Endodermal cell (in vitro differentiated cells): ENCODE data around the gene UQCR10. TPM values are rescaled to one million over a fixed set of nuclear protein-coding genes. Genes with fewer than 3 reads are reported as not detected.
A peak's percentile ranks its signal among the peaks of the same experiment; 100 is the strongest.

Source experiments
- DNase-seq: peaks from one replicate; pipeline ENCODE4 v3.0.0-alpha.2; 2017
- H3K27ac ChIP-seq: 2 replicates; pipeline ENCODE4 v1.5.1; 2013; ENCODE audit warnings: mild to moderate bottlenecking, low read depth, low read length, moderate library complexity
- H3K27me3 ChIP-seq: 2 replicates; pipeline ENCODE4 v1.6.1; 2013; ENCODE audit warnings: mild to moderate bottlenecking, low read length, moderate library complexity; ENCODE audit not compliant: insufficient read depth, control insufficient read depth, poor library complexity, severe bottlenecking
- H3K36me3 ChIP-seq: 2 replicates; pipeline ENCODE4 v1.7.0; 2013; ENCODE audit warnings: mild to moderate bottlenecking, low read length, moderate library complexity; ENCODE audit not compliant: control insufficient read depth, insufficient read depth
- H3K4me1 ChIP-seq: one replicate; pipeline ENCODE4 v1.7.0; 2013; ENCODE audit warnings: low read length; ENCODE audit not compliant: control insufficient read depth, insufficient read depth
- H3K4me3 ChIP-seq: 2 replicates; pipeline ENCODE4 v1.5.1; 2013; ENCODE audit warnings: mild to moderate bottlenecking, low read length, moderate library complexity
- H3K9ac ChIP-seq: 2 replicates; pipeline ENCODE4 v1.6.1; 2013; ENCODE audit warnings: mild to moderate bottlenecking, low read length, moderate library complexity; ENCODE audit not compliant: poor library complexity, severe bottlenecking; ENCODE audit errors: extremely low read depth
- H3K9me3 ChIP-seq: 2 replicates; pipeline ENCODE4 v1.6.1; 2013; ENCODE audit warnings: mild to moderate bottlenecking, low read length, moderate library complexity; ENCODE audit not compliant: control insufficient read depth
- H3K27ac Mint-ChIP-seq: 2 replicates; pipeline ENCODE4 v1.8.0; 2020; ENCODE audit warnings: mixed read lengths
- H3K27me3 Mint-ChIP-seq: 2 replicates; pipeline ENCODE4 v1.8.0; 2021; ENCODE audit warnings: mild to moderate bottlenecking, mixed read lengths; ENCODE audit not compliant: insufficient read depth
- H3K36me3 Mint-ChIP-seq: 2 replicates; pipeline ENCODE4 v1.8.0; 2020; ENCODE audit warnings: low read depth, mixed read lengths
- H3K4me1 Mint-ChIP-seq: 2 replicates; pipeline ENCODE4 v1.8.0; 2020; ENCODE audit warnings: mixed read lengths
- H3K4me3 Mint-ChIP-seq: 2 replicates; pipeline ENCODE4 v1.8.0; 2020; ENCODE audit warnings: mild to moderate bottlenecking, moderate library complexity, mixed read lengths
- H3K9me3 Mint-ChIP-seq: 2 replicates; pipeline ENCODE4 v1.8.0; 2020; ENCODE audit warnings: mild to moderate bottlenecking, mixed read lengths
- WGBS, 2 experiments: methylation state at CpG; one replicate each; pipeline versions ENCODE4 v1.1.5 to v1.1.7; 2013; ENCODE audit warnings: missing lambda C conversion rate in 2 of 2, mixed read lengths in 1 of 2; ENCODE audit not compliant: insufficient coverage in 1 of 2, insufficient read length in 1 of 2; 5-methylcytosine and 5-hydroxymethylcytosine counted together
- total RNA-seq, 2 donors: library from RNA; stranded (reverse); fragmentation: NEBNext Ultra II Directional in 1 of 2; extraction: Animal tissue kit (Norgen Biotek cat#: 25700) in 1 of 2; gene quantifications; 2 replicates in 1 of 2; 3 replicates in 1 of 2; pipeline ENCODE4 v1.2.1, GENCODE V29; 2021
- TF ChIP-seq, protein P1 (sequence below): fragments of 200-600 bp; sonication (generic); conservative IDR thresholded peaks from 2 replicates; pipeline ENCODE4 v1.5.0; 2021; ENCODE audit warnings: antibody characterized with exemption, mild to moderate bottlenecking

Gene UQCR10
- total RNA-seq, 2 donors from 2014 or later, result 111 to 120 TPM

DNA sequence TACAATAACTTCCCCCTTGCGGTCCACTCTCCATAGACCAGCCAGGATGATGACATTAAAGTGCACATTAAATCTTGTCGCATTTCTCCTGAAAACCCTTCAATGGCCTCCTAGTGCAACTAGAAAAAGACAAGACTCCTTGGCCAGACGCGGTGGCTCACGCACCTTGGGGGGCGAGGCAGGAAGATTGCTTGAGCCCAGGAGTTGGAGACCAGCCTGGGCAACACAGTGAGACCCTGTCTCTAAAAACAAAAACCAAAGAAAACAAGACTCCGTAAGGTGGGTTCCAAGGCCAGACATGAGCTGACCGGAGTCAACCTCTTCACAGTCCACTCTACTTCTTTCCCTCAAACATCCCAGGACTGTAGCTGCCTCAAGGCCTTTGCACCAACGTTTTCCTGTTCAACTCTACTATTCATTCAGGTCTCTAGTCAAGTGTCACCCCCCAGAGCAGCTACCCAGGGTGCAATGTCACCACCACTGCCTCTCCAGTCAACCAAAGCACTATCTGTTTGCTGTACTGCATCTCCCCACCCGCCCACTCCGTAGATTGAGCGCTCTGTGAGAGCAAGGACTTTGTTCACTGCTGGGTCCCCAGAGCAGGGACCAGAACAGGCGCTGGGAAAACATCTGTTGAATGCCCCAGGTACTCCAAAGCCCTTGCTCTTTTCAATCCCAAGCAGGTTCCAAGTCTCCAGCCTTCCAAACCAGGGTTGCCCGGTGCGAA lies 1.1 kb upstream of the UQCR10 start:
- Mint-ChIP-seq H3K9me3 (no peaks in the 10 kb centered on the region), H3K4me1 (peaks cover 12% of the 10 kb centered on the region), H3K27ac (peak overlapping the region; percentile 99), H3K36me3 (peaks cover 20% of the 10 kb centered on the region), H3K4me3 (peak overlapping the region; percentile 99), H3K27me3 (no peaks in the 10 kb centered on the region)
- H3K4me1 ChIP-seq, result no peaks in the 10 kb centered on the region
- TF ChIP-seq, protein P1, sequence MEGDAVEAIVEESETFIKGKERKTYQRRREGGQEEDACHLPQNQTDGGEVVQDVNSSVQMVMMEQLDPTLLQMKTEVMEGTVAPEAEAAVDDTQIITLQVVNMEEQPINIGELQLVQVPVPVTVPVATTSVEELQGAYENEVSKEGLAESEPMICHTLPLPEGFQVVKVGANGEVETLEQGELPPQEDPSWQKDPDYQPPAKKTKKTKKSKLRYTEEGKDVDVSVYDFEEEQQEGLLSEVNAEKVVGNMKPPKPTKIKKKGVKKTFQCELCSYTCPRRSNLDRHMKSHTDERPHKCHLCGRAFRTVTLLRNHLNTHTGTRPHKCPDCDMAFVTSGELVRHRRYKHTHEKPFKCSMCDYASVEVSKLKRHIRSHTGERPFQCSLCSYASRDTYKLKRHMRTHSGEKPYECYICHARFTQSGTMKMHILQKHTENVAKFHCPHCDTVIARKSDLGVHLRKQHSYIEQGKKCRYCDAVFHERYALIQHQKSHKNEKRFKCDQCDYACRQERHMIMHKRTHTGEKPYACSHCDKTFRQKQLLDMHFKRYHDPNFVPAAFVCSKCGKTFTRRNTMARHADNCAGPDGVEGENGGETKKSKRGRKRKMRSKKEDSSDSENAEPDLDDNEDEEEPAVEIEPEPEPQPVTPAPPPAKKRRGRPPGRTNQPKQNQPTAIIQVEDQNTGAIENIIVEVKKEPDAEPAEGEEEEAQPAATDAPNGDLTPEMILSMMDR, result no peak
- no peaks in the 10 kb centered on the region for H3K9me3 ChIP-seq
- WGBS, 2 experiments, result 62 to 77% methylated on average over 10 to 15 of the region's 15 CpGs
- no peaks in the 10 kb centered on the region for H3K27me3 ChIP-seq
- no peak for DNase-seq
- H3K36me3 ChIP-seq, result peaks cover 16% of the 10 kb centered on the region
- peak overlapping the region; percentile 61 for H3K9ac ChIP-seq
- H3K27ac ChIP-seq, result no peak overlapping the region
- peak overlapping the region; percentile 95 for H3K4me3 ChIP-seq

DNA sequence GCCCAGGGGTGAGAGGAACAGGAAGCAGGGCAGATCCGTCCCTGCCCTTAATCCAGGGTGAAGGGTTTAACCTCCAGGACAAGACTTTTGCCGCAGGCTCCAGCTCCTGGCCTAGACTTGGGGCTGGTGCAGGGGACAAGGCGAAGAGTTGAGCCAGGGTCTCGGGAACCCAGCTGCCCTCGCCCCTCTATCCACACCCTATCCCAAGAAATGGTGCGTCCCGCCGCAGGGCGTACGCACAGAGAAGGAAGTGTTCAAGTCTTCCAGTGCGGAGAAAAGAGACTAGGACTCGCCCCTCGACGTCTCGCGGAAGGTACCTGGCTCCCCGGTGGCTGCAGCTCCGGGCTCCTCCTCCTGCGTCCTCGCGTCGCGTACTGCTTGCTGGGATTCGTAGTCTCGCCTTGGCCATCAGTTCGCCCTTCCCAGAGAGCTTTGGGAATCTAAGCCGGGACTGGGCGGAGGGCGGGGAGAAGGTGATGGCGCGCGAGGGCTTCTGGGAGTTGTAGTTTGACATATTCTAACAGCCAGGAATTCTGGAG lies 468 bp upstream of the UQCR10 start, which contains the start of gene ZMAT5:
Gene ZMAT5, minus strand, starts transcription at position 376 of the 539 bp plus-strand sequence. CDS start 18,463 bp downstream, outside the sequence.
- Histone ChIP-seq H3K9ac (peak within 1 kb of the TSS; percentile 83), H3K4me1 (no peaks in the 10 kb centered on the region), H3K9me3 (no peaks in the 10 kb centered on the region), H3K4me3 (peak within 1 kb of the TSS; percentile 95), H3K27me3 (no peaks in the 10 kb centered on the region), H3K36me3 (peaks cover 16% of the 10 kb centered on the region), H3K27ac (peak within 1 kb of the TSS; percentile 67)
- WGBS, 2 experiments, result 1% methylated on average over 20 to 32 of the region's 32 CpGs
- DNase-seq, result peak; percentile 99
- TF ChIP-seq, protein P1, result no peak
- H3K27me3 Mint-ChIP-seq, result no peaks in the 10 kb centered on the region
- H3K4me3 Mint-ChIP-seq, result peak within 1 kb of the TSS; percentile 99
- no peaks in the 10 kb centered on the region for H3K9me3 Mint-ChIP-seq
- peak within 1 kb of the TSS; percentile 99 for H3K27ac Mint-ChIP-seq
- H3K4me1 Mint-ChIP-seq, result peaks cover 12% of the 10 kb centered on the region
- H3K36me3 Mint-ChIP-seq, result peaks cover 20% of the 10 kb centered on the region

DNA sequence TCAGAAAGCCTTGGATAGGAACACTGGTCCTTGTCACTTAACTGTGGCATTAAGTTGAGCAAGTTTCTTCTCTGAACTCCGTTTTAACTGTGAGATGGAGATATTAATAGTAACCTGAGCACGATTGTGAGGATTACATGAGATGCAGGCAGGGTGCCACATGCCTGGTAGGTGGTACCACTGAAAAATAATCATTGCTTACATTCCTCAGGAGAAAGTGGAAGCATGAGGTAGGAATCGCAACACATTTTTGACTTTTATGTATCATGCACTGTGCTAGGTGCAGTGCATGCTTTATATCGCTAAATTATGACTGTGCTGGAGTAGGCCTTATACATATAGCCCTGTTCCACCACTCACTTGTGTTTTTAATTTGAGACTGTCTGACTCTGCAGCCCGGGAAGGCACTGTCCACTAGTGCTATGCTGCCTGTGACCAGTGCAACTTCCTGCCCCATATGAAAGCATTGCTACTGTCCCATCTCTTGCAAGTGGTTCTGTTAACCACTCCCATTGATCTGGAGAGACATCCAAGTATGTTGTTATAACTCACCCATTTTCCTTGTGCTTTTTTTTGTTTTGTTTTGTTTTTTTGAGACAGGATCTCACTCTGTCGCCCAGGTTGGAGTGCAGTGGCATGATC lies 1.0 kb downstream of the UQCR10 start:
- Histone ChIP-seq H3K4me1 (no peaks in the 10 kb centered on the region), H3K27me3 (no peaks in the 10 kb centered on the region), H3K9ac (peak overlapping the region; percentile 83), H3K4me3 (peak overlapping the region; percentile 95), H3K36me3 (peaks cover 16% of the 10 kb centered on the region), H3K27ac (no peak overlapping the region), H3K9me3 (no peaks in the 10 kb centered on the region)
- Mint-ChIP-seq H3K36me3 (peaks cover 22% of the 10 kb centered on the region), H3K4me1 (peaks cover 12% of the 10 kb centered on the region), H3K27ac (peak overlapping the region; percentile 99), H3K4me3 (peak overlapping the region; percentile 99), H3K9me3 (no peaks in the 10 kb centered on the region), H3K27me3 (no peaks in the 10 kb centered on the region)
- WGBS, 2 experiments, result 71 to 73% methylated on average over 5 to 6 of the region's 6 CpGs
- TF ChIP-seq, protein P1, result no peak
- DNase-seq, result no peak
